ENCODE data around the gene SLC39A11. TPM values are rescaled to one million over a fixed set of nuclear protein-coding genes. Genes with fewer than 3 reads are reported as not detected.

Gene SLC39A11
- total RNA-seq, 1 experiment from 2014 or later: 15.2 TPM

GRCh38 chr17:72735592-72735991, 356.9 kb downstream of the SLC39A11 start:
- Mint-ChIP-seq H3K27me3 (ENCODE audit: low read depth) (no peaks in the 10 kb centered on the region; the same call in 1 of the 2 replicates), H3K4me3 (no peak overlapping the region), H3K4me1 (no peaks in the 10 kb centered on the region), H3K27ac (no peak overlapping the region), H3K9me3 (no peaks in the 10 kb centered on the region), H3K36me3 (ENCODE audit: insufficient read depth in 1 of 3, low read depth in 3 of 3) (no peaks in the 10 kb centered on the region)
- no peak overlapping the region for H3K56ac ChIP-seq (ENCODE audit: insufficient read length, low read depth, low read length)
- no peak overlapping the region for H2BK12ac ChIP-seq (ENCODE audit: insufficient read length, low read depth, low read length)
- no peak overlapping the region for H2BK5ac ChIP-seq (ENCODE audit: insufficient read length, low read length)
- no peak overlapping the region for H3K23ac ChIP-seq (ENCODE audit: insufficient read length, low read depth, low read length)
- no peaks in the 10 kb centered on the region for H3K9me3 ChIP-seq (ENCODE audit: control insufficient read depth, low read depth, low read length)
- H2BK20ac ChIP-seq (ENCODE audit: low read depth, low read length, poor library complexity, severe bottlenecking): no peak overlapping the region
- H2AFZ ChIP-seq (ENCODE audit: low read length): no peak overlapping the region
- H3K4me2 ChIP-seq (ENCODE audit: insufficient read depth, insufficient read length, low read length): no peak overlapping the region
- H3K4me1 ChIP-seq (ENCODE audit: insufficient read depth, low read length): no peaks in the 10 kb centered on the region
- no peak overlapping the region for H2BK15ac ChIP-seq (ENCODE audit: low read depth, low read length)
- WGBS (ENCODE audit: extremely low coverage, insufficient read length, low lambda C conversion rate): no CpG with 5 or more reads among the region's 8 CpGs
- H4K5ac ChIP-seq (ENCODE audit: insufficient read length, low read depth, low read length): no peak overlapping the region
- no peaks in the 10 kb centered on the region for H3K27me3 ChIP-seq (ENCODE audit: insufficient read depth, low read length)
- H2BK120ac ChIP-seq (ENCODE audit: low read depth, low read length, poor library complexity, severe bottlenecking): no peak overlapping the region
- TF ChIP-seq CTCF (conservative IDR thresholded peaks at IDR 0.05): no peak
- H4K20me1 ChIP-seq (ENCODE audit: control insufficient read depth, insufficient read depth, insufficient read length): no peaks in the 10 kb centered on the region
- H3T11ph ChIP-seq (ENCODE audit: low read length): no peak overlapping the region
- H3K9ac ChIP-seq (ENCODE audit: extremely low read depth, insufficient read length, low read length): no peak overlapping the region
- no peaks in the 10 kb centered on the region for H3K79me2 ChIP-seq (ENCODE audit: insufficient read depth, low read length)
- H3K18ac ChIP-seq (ENCODE audit: insufficient read length, low read depth, low read length): no peak overlapping the region
- H3K4ac ChIP-seq (ENCODE audit: low read depth, low read length): no peak overlapping the region
- H3K23me2 ChIP-seq (ENCODE audit: insufficient read length, low read depth, low read length, poor library complexity, severe bottlenecking): no peaks in the 10 kb centered on the region
- H3K79me1 ChIP-seq (ENCODE audit: insufficient read depth, low read depth, low read length, poor library complexity, severe bottlenecking): no peaks in the 10 kb centered on the region
- H2AK5ac ChIP-seq (ENCODE audit: insufficient read length, low read length): no peak overlapping the region
- no peak overlapping the region for H3K27ac ChIP-seq (ENCODE audit: insufficient read length, low read depth, low read length)
- no peak for DNase-seq
- H3K14ac ChIP-seq (ENCODE audit: insufficient read depth, low read length): no peak overlapping the region
- H4K91ac ChIP-seq (ENCODE audit: insufficient read length, low read depth, low read length): peak overlapping the region; percentile 59
- no peak overlapping the region for H4K8ac ChIP-seq (replicated peaks; ENCODE audit: insufficient read length, low read depth, low read length)
